GM15510 (cell line): ENCODE measurements around the gene POLR1E.

ENCODE experiments used
- POLR2A ChIP-seq: IDR thresholded peaks from 3 replicates; pipeline ENCODE4 v1.6.1; 2011; ENCODE audit warnings: borderline replicate concordance; ENCODE audit not compliant: insufficient read length; ENCODE audit errors: extremely low read depth

Gene POLR1E

GRCh38 chr9:37453827-37454226 lies 31.9 kb upstream of the POLR1E start:
- no peak for TF ChIP-seq POLR2A

GRCh38 chr9:37454238-37454637 lies 31.5 kb upstream of the POLR1E start:
- TF ChIP-seq POLR2A = no peak

- TF ChIP-seq POLR2A = no peak
Observed at GRCh38 chr9:37455884-37456647, 29.7 kb upstream of the POLR1E start.

- TF ChIP-seq POLR2A = no peak
Observed at GRCh38 chr9:37456817-37457216, 28.9 kb upstream of the POLR1E start.

GRCh38 chr9:37464006-37464405 lies 21.7 kb upstream of the POLR1E start:
- TF ChIP-seq POLR2A = no peak

GRCh38 chr9:37464426-37465248 lies 21.1 kb upstream of the POLR1E start:
- TF ChIP-seq POLR2A = peak; percentile 58

GRCh38 chr9:37465249-37466036 lies 20.3 kb upstream of the POLR1E start, which contains the start of gene ZBTB5:
Gene ZBTB5 (minus strand): TSS chr9:37465450. CDS start chr9:37442551, 22,899 bp downstream.
- TF ChIP-seq POLR2A = peak; percentile 66

- peak; percentile 45 for TF ChIP-seq POLR2A
Observed at GRCh38 chr9:37466037-37466709, 19.6 kb upstream of the POLR1E start.

- no peak for TF ChIP-seq POLR2A
Observed at GRCh38 chr9:37468620-37469019, 17.1 kb upstream of the POLR1E start.

- TF ChIP-seq POLR2A = no peak
Observed at GRCh38 chr9:37471942-37472684, 13.6 kb upstream of the POLR1E start.

- no peak for TF ChIP-seq POLR2A
Observed at GRCh38 chr9:37474438-37474837, 11.3 kb upstream of the POLR1E start.

- TF ChIP-seq POLR2A = no peak
Observed at GRCh38 chr9:37476930-37477329, 8.8 kb upstream of the POLR1E start.

GRCh38 chr9:37480759-37481158 lies 5.0 kb upstream of the POLR1E start:
- TF ChIP-seq POLR2A = no peak

- no peak for TF ChIP-seq POLR2A
Observed at GRCh38 chr9:37486256-37486615, 488 bp downstream of the POLR1E start.
